ENCODE measurements around the gene GLRA3.

GLRA3 gene

DNA sequence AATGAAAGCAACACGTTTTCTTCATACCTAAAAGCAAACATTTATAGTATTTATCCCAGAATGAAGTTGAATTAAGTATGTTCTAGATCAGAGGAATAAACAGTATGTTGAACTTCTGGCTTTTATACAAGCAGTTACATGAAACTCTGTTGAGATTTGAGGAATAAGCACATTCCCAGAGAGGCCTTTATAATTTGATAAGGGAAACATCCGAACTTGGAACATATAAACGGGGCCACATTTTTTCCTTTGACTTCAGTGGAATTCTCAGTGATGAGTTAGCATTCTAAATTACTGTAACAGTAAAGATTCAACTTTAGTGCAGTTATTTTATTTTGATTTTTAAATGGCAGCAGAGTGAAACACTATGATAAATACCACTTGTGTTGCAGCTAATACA lies 119.5 kb downstream of the GLRA3 start:
- TF ChIP-seq OSR1 (CRISPR knock-in tag; IDR thresholded peaks at IDR 0.05) (no peak), RARB (CRISPR knock-in tag; IDR thresholded peaks at IDR 0.05) (no peak), CSDC2 (CRISPR knock-in tag; IDR thresholded peaks at IDR 0.05) (no peak), BACH2 (CRISPR knock-in tag; IDR thresholded peaks at IDR 0.05; ENCODE audit: borderline replicate concordance) (no peak)
- TF ChIP-seq, protein P1, sequence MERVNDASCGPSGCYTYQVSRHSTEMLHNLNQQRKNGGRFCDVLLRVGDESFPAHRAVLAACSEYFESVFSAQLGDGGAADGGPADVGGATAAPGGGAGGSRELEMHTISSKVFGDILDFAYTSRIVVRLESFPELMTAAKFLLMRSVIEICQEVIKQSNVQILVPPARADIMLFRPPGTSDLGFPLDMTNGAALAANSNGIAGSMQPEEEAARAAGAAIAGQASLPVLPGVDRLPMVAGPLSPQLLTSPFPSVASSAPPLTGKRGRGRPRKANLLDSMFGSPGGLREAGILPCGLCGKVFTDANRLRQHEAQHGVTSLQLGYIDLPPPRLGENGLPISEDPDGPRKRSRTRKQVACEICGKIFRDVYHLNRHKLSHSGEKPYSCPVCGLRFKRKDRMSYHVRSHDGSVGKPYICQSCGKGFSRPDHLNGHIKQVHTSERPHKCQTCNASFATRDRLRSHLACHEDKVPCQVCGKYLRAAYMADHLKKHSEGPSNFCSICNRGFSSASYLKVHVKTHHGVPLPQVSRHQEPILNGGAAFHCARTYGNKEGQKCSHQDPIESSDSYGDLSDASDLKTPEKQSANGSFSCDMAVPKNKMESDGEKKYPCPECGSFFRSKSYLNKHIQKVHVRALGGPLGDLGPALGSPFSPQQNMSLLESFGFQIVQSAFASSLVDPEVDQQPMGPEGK (CRISPR knock-in tag; IDR thresholded peaks at IDR 0.05; ENCODE audit: borderline replicate concordance): no peak
- TF ChIP-seq, protein P2, sequence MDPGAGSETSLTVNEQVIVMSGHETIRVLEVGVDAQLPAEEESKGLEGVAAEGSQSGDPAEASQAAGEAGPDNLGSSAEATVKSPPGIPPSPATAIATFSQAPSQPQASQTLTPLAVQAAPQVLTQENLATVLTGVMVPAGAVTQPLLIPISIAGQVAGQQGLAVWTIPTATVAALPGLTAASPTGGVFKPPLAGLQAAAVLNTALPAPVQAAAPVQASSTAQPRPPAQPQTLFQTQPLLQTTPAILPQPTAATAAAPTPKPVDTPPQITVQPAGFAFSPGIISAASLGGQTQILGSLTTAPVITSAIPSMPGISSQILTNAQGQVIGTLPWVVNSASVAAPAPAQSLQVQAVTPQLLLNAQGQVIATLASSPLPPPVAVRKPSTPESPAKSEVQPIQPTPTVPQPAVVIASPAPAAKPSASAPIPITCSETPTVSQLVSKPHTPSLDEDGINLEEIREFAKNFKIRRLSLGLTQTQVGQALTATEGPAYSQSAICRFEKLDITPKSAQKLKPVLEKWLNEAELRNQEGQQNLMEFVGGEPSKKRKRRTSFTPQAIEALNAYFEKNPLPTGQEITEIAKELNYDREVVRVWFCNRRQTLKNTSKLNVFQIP (CRISPR knock-in tag; IDR thresholded peaks at IDR 0.05; ENCODE audit: borderline replicate concordance, low read depth): no peak
- no peak for ATAC-seq

- no peak for ATAC-seq
- TF ChIP-seq, protein P2 (CRISPR knock-in tag; IDR thresholded peaks at IDR 0.05; ENCODE audit: borderline replicate concordance, low read depth): no peak
- no peak for TF ChIP-seq ISL1 (CRISPR knock-in tag; IDR thresholded peaks at IDR 0.05)
- TF ChIP-seq TOX (CRISPR knock-in tag; IDR thresholded peaks at IDR 0.05; ENCODE audit: borderline replicate concordance): no peak
These were observed 120.7 kb downstream of the GLRA3 start for GRCh38 chr4:174708381-174708780.

DNA sequence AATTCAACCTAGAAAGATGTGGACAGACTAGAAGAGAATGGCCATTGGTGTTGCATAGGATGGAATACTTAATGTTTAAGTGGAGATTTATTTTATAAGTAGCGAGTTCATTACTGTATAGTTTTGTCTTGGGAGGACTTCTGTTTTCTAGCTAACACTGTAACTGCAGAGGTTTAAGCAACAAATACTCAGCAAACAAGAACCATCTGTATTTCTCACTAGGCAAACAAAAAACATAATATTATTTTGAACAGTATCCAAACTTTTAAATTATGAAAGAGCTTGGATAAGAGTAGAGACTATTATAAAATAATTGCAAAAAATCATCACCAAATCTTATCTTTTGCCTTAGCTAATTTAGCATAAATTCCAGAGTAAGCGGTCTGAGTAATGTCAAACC lies 121.1 kb downstream of the GLRA3 start:
- ATAC-seq: no peak
- TF ChIP-seq PPARA (CRISPR knock-in tag; IDR thresholded peaks at IDR 0.05; ENCODE audit: borderline replicate concordance): no peak
- TF ChIP-seq, protein P3, sequence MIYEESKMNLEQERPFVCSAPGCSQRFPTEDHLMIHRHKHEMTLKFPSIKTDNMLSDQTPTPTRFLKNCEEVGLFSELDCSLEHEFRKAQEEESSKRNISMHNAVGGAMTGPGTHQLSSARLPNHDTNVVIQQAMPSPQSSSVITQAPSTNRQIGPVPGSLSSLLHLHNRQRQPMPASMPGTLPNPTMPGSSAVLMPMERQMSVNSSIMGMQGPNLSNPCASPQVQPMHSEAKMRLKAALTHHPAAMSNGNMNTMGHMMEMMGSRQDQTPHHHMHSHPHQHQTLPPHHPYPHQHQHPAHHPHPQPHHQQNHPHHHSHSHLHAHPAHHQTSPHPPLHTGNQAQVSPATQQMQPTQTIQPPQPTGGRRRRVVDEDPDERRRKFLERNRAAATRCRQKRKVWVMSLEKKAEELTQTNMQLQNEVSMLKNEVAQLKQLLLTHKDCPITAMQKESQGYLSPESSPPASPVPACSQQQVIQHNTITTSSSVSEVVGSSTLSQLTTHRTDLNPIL (CRISPR knock-in tag; IDR thresholded peaks at IDR 0.05; ENCODE audit: low read depth): no peak
- TF ChIP-seq GLIS3 (CRISPR knock-in tag; IDR thresholded peaks at IDR 0.05): no peak
- no peak for TF ChIP-seq RARB (CRISPR knock-in tag; IDR thresholded peaks at IDR 0.05)
- TF ChIP-seq, protein P1 (CRISPR knock-in tag; IDR thresholded peaks at IDR 0.05; ENCODE audit: borderline replicate concordance): no peak
- TF ChIP-seq ISL1 (CRISPR knock-in tag; IDR thresholded peaks at IDR 0.05): no peak
- no peak for TF ChIP-seq ESRRG (CRISPR knock-in tag; IDR thresholded peaks at IDR 0.05)
- TF ChIP-seq ZNF70 (CRISPR knock-in tag; IDR thresholded peaks at IDR 0.05): no peak
- no peak for TF ChIP-seq BACH2 (CRISPR knock-in tag; IDR thresholded peaks at IDR 0.05; ENCODE audit: borderline replicate concordance)
- TF ChIP-seq ARNTL (CRISPR knock-in tag; IDR thresholded peaks at IDR 0.05; ENCODE audit: borderline replicate concordance, low read depth): no peak
- TF ChIP-seq, protein P4, sequence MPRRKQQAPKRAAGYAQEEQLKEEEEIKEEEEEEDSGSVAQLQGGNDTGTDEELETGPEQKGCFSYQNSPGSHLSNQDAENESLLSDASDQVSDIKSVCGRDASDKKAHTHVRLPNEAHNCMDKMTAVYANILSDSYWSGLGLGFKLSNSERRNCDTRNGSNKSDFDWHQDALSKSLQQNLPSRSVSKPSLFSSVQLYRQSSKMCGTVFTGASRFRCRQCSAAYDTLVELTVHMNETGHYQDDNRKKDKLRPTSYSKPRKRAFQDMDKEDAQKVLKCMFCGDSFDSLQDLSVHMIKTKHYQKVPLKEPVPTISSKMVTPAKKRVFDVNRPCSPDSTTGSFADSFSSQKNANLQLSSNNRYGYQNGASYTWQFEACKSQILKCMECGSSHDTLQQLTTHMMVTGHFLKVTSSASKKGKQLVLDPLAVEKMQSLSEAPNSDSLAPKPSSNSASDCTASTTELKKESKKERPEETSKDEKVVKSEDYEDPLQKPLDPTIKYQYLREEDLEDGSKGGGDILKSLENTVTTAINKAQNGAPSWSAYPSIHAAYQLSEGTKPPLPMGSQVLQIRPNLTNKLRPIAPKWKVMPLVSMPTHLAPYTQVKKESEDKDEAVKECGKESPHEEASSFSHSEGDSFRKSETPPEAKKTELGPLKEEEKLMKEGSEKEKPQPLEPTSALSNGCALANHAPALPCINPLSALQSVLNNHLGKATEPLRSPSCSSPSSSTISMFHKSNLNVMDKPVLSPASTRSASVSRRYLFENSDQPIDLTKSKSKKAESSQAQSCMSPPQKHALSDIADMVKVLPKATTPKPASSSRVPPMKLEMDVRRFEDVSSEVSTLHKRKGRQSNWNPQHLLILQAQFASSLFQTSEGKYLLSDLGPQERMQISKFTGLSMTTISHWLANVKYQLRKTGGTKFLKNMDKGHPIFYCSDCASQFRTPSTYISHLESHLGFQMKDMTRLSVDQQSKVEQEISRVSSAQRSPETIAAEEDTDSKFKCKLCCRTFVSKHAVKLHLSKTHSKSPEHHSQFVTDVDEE (CRISPR knock-in tag; IDR thresholded peaks at IDR 0.05): no peak
- no peak for TF ChIP-seq OSR1 (CRISPR knock-in tag; IDR thresholded peaks at IDR 0.05)
- TF ChIP-seq SNAI2 (CRISPR knock-in tag; IDR thresholded peaks at IDR 0.05): no peak
- TF ChIP-seq ZFP30 (CRISPR knock-in tag; IDR thresholded peaks at IDR 0.05): no peak

Data from SK-N-SH treated with all-trans-retinoic acid at 6 μM for 48 hours (cell line).